A549 treated with Hydrocortisone at 1 μM for 4 hours (cell line): Measurements from ENCODE around the gene GRK3. TPM values are rescaled to one million over a fixed set of nuclear protein-coding genes. Genes with fewer than 3 reads are reported as not detected.

Source experiments
- total RNA-seq: library from RNA; stranded (reverse); fragments of 200-300 nt; extraction: Qiagen RNA extraction; gene quantifications from 5 replicates; pipeline ENCODE4 v1.2.3, GENCODE V29; 2022

Gene GRK3
- total RNA-seq: 2.7 to 3.6 TPM (median 3.4 TPM) in 5 replicates

GRCh38 chr22:25564320-25564978, at the start of gene GRK3:
Gene GRK3, plus strand, starts transcription at chr22:25564675. Its CDS starts 366 bp downstream, at chr22:25565041.

GRCh38 chr22:25741692-25742626, 177.5 kb downstream of the GRK3 start, which contains the start of gene MYO18B:
Gene MYO18B, plus strand, starts transcription at chr22:25742188. Its CDS starts 18,905 bp downstream, at chr22:25761093.

Other genes starting within 250 kb of the GRK3 start
- gene MYO18B, start 177.5 kb downstream of the GRK3 start, total RNA-seq: 0.05 to 0.08 TPM (median 0.06 TPM) in 5 replicates